WTC11 (cell line): ENCODE results near the gene CEP170B. TPM values are rescaled to one million over a fixed set of nuclear protein-coding genes. Genes with fewer than 3 reads are reported as not detected.

Experiments
- ATAC-seq: fragments of 200-7000 bp; cut with Tn5 transposase; 2 replicates; pipeline ENCODE4 v1.10.0; 2021; ENCODE audit warnings: mild to moderate bottlenecking, moderate library complexity
- CTCF ChIA-PET: fragments of 300-600 bp; sonication (Branson Sonifier 250); formaldehyde crosslinking; loops from one replicate; lab custom pipeline; 2021; ENCODE audit warnings: antibody characterized with exemption; lab: Charles Lee
- POLR2A ChIA-PET: fragments of 350-600 bp; sonication (Branson Sonifier 250); formaldehyde crosslinking; loops from one replicate; lab custom pipeline; 2021; ENCODE audit warnings: antibody characterized with exemption; lab: Charles Lee
- DNase-seq: peaks from one replicate; pipeline ENCODE4 v3.0.0; 2021; ENCODE audit warnings: low spot score
- H3K27ac Mint-ChIP-seq: 2 replicates; pipeline ENCODE4 v1.8.0; 2021; ENCODE audit warnings: mixed read lengths
- H3K27me3 Mint-ChIP-seq: 2 replicates; pipeline ENCODE4 v1.8.0; 2021; ENCODE audit warnings: low read depth, mild to moderate bottlenecking, moderate library complexity, mixed read lengths
- H3K36me3 Mint-ChIP-seq: 2 replicates; pipeline ENCODE4 v1.8.0; 2021; ENCODE audit warnings: mixed read lengths
- H3K4me1 Mint-ChIP-seq: 2 replicates; pipeline ENCODE4 v1.8.0; 2022; ENCODE audit warnings: mixed read lengths
- H3K4me3 Mint-ChIP-seq: 2 replicates; pipeline ENCODE4 v1.8.0; 2021; ENCODE audit warnings: mild to moderate bottlenecking, moderate library complexity, mixed read lengths
- H3K9me3 Mint-ChIP-seq: 2 replicates; pipeline ENCODE4 v1.8.0; 2021; ENCODE audit warnings: mixed read lengths
- CDX4 ChIP-seq: fragments of 250-450 bp; sonication (Bioruptor Pico); IDR thresholded peaks from 2 replicates; pipeline ENCODE4 v1.9.0; 2021; ENCODE audit warnings: moderate library complexity, mild to moderate bottlenecking, inconsistent platforms, borderline replicate concordance
- ERG ChIP-seq: fragments of 250-450 bp; sonication (Bioruptor Pico); IDR thresholded peaks from 2 replicates; pipeline ENCODE4 v1.8.0; 2021; ENCODE audit warnings: mild to moderate bottlenecking
- ETV6 ChIP-seq: sonication (generic); formaldehyde crosslinking; IDR thresholded peaks from 2 replicates; pipeline ENCODE4 v1.8.1; 2022; ENCODE audit warnings: mild to moderate bottlenecking, missing genetic modification reagents
- FOXJ3 ChIP-seq: sonication (generic); formaldehyde crosslinking; IDR thresholded peaks from 2 replicates; pipeline ENCODE4 v1.9.0; 2021; ENCODE audit warnings: missing genetic modification reagents, mild to moderate bottlenecking, borderline replicate concordance
- KAT7 ChIP-seq: sonication (generic); formaldehyde crosslinking; IDR thresholded peaks from 2 replicates; pipeline ENCODE4 v1.8.1; 2023; ENCODE audit warnings: missing genetic modification reagents, mild to moderate bottlenecking, borderline replicate concordance
- MYBL2 ChIP-seq: sonication (generic); formaldehyde crosslinking; IDR thresholded peaks from 2 replicates; pipeline ENCODE4 v1.8.1; 2023; ENCODE audit warnings: mild to moderate bottlenecking, moderate library complexity, missing genetic modification reagents
- NR3C1 ChIP-seq: sonication (generic); formaldehyde crosslinking; conservative IDR thresholded peaks from 2 replicates; pipeline ENCODE4 v1.8.1; 2023; ENCODE audit warnings: low read depth, mild to moderate bottlenecking, missing genetic modification reagents
- ZNF138 ChIP-seq: sonication (generic); formaldehyde crosslinking; conservative IDR thresholded peaks from 2 replicates; pipeline ENCODE4 v1.8.1; 2022; ENCODE audit warnings: mild to moderate bottlenecking, moderate library complexity, missing genetic modification reagents
- ZNF232 ChIP-seq: sonication (generic); formaldehyde crosslinking; IDR thresholded peaks from 2 replicates; pipeline ENCODE4 v1.8.0; 2022; ENCODE audit warnings: mild to moderate bottlenecking, missing genetic modification reagents
- ZNF281 ChIP-seq: sonication (generic); formaldehyde crosslinking; IDR thresholded peaks from 2 replicates; pipeline ENCODE4 v1.8.0; 2023; ENCODE audit warnings: mild to moderate bottlenecking, missing genetic modification reagents
- ZNF396 ChIP-seq: fragments of 250-450 bp; sonication (Bioruptor Pico); IDR thresholded peaks from 2 replicates; pipeline ENCODE4 v1.8.0; 2021; ENCODE audit warnings: mild to moderate bottlenecking, moderate library complexity, borderline replicate concordance
- ZNF512 ChIP-seq: sonication (generic); formaldehyde crosslinking; IDR thresholded peaks from 2 replicates; pipeline ENCODE4 v1.8.1; 2022; ENCODE audit warnings: missing genetic modification reagents, borderline replicate concordance
- total RNA-seq: library from RNA; stranded (reverse); gene quantifications from 3 replicates; pipeline ENCODE4 v1.2.3, GENCODE V29; 2021
- TF ChIP-seq, protein P1 (sequence below): sonication (generic); formaldehyde crosslinking; IDR thresholded peaks from 2 replicates; pipeline ENCODE4 v1.8.1; 2023; ENCODE audit warnings: mild to moderate bottlenecking, moderate library complexity, missing genetic modification reagents
- TF ChIP-seq, protein P2 (sequence below): fragments of 250-450 bp; sonication (Bioruptor Pico); IDR thresholded peaks from 2 replicates; pipeline ENCODE4 v2.1.2; 2022; ENCODE audit warnings: mild to moderate bottlenecking, moderate library complexity
- TF ChIP-seq, protein P3 (sequence below): fragments of 250-450 bp; sonication (Bioruptor Pico); IDR thresholded peaks from 2 replicates; pipeline ENCODE4 v1.9.0; 2021; ENCODE audit warnings: mild to moderate bottlenecking, borderline replicate concordance
- TF ChIP-seq, protein P4 (sequence below): sonication (generic); formaldehyde crosslinking; IDR thresholded peaks from 2 replicates; pipeline ENCODE4 v1.8.0; 2022; ENCODE audit warnings: mild to moderate bottlenecking, missing genetic modification reagents

CEP170B gene
- total RNA-seq, 1 experiment from 2014 or later: 47.0 TPM

GRCh38 chr14:104898195-104898558 is 33.1 kb downstream of the CEP170B start:
- POLR2A ChIA-PET: interaction anchor here (0.6 kb wide), 1 partner anchor 70 kb away, joined by 3 read pairs; no protein-coding TSS in a partner anchor
- TF ChIP-seq, protein P1, sequence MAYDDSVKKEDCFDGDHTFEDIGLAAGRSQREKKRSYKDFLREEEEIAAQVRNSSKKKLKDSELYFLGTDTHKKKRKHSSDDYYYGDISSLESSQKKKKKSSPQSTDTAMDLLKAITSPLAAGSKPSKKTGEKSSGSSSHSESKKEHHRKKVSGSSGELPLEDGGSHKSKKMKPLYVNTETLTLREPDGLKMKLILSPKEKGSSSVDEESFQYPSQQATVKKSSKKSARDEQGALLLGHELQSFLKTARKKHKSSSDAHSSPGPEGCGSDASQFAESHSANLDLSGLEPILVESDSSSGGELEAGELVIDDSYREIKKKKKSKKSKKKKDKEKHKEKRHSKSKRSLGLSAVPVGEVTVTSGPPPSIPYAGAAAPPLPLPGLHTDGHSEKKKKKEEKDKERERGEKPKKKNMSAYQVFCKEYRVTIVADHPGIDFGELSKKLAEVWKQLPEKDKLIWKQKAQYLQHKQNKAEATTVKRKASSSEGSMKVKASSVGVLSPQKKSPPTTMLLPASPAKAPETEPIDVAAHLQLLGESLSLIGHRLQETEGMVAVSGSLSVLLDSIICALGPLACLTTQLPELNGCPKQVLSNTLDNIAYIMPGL (CRISPR knock-in tag): no peak
- no peak for TF ChIP-seq KAT7 (CRISPR knock-in tag)
- TF ChIP-seq ZNF396 (CRISPR knock-in tag): no peak
- TF ChIP-seq, protein P2, sequence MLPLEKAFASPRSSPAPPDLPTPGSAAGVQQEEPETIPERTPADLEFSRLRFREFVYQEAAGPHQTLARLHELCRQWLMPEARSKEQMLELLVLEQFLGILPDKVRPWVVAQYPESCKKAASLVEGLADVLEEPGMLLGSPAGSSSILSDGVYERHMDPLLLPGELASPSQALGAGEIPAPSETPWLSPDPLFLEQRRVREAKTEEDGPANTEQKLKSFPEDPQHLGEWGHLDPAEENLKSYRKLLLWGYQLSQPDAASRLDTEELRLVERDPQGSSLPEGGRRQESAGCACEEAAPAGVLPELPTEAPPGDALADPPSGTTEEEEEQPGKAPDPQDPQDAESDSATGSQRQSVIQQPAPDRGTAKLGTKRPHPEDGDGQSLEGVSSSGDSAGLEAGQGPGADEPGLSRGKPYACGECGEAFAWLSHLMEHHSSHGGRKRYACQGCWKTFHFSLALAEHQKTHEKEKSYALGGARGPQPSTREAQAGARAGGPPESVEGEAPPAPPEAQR (CRISPR knock-in tag): no peak
- no peak for TF ChIP-seq ERG (CRISPR knock-in tag)
- no peak for TF ChIP-seq FOXJ3 (CRISPR knock-in tag)
- no peak for TF ChIP-seq ETV6
- no peak for TF ChIP-seq NR3C1 (CRISPR knock-in tag)
- no peak for DNase-seq
- H3K4me1 Mint-ChIP-seq: no peaks in the 10 kb centered on the region
- no peak overlapping the region for H3K4me3 Mint-ChIP-seq
- ATAC-seq: no peak
- H3K9me3 Mint-ChIP-seq: peaks cover under 1% of the 10 kb centered on the region; the same call in 1 of the 2 replicates
- no peaks in the 10 kb centered on the region for H3K36me3 Mint-ChIP-seq
- H3K27me3 Mint-ChIP-seq: no peaks in the 10 kb centered on the region; the same call in 1 of the 2 replicates
- no peak overlapping the region for H3K27ac Mint-ChIP-seq
- CTCF ChIA-PET: interaction anchor here (0.6 to 1.4 kb wide), 6 partner anchors 11 to 146 kb away, joined by 3 to 5 read pairs (median 3); no protein-coding TSS in a partner anchor

- ChIA-PET POLR2A (no interaction called here), CTCF (interaction anchor here (0.7 to 1.4 kb wide), 6 partner anchors 10 to 147 kb away, joined by 3 to 5 read pairs (median 3); no protein-coding TSS in a partner anchor)
- Mint-ChIP-seq H3K27ac (no peak overlapping the region), H3K36me3 (no peaks in the 10 kb centered on the region), H3K4me3 (no peak overlapping the region), H3K4me1 (no peaks in the 10 kb centered on the region), H3K9me3 (peaks cover 6% of the 10 kb centered on the region), H3K27me3 (peaks cover 3% of the 10 kb centered on the region)
- DNase-seq: no peak
- no peak for ATAC-seq
- TF ChIP-seq ZNF512 (no peak), ZNF138 (no peak), ZNF281 (CRISPR knock-in tag) (no peak), CDX4 (CRISPR knock-in tag) (no peak), MYBL2 (CRISPR knock-in tag) (no peak), ZNF232 (CRISPR knock-in tag) (no peak)
- TF ChIP-seq, protein P3, sequence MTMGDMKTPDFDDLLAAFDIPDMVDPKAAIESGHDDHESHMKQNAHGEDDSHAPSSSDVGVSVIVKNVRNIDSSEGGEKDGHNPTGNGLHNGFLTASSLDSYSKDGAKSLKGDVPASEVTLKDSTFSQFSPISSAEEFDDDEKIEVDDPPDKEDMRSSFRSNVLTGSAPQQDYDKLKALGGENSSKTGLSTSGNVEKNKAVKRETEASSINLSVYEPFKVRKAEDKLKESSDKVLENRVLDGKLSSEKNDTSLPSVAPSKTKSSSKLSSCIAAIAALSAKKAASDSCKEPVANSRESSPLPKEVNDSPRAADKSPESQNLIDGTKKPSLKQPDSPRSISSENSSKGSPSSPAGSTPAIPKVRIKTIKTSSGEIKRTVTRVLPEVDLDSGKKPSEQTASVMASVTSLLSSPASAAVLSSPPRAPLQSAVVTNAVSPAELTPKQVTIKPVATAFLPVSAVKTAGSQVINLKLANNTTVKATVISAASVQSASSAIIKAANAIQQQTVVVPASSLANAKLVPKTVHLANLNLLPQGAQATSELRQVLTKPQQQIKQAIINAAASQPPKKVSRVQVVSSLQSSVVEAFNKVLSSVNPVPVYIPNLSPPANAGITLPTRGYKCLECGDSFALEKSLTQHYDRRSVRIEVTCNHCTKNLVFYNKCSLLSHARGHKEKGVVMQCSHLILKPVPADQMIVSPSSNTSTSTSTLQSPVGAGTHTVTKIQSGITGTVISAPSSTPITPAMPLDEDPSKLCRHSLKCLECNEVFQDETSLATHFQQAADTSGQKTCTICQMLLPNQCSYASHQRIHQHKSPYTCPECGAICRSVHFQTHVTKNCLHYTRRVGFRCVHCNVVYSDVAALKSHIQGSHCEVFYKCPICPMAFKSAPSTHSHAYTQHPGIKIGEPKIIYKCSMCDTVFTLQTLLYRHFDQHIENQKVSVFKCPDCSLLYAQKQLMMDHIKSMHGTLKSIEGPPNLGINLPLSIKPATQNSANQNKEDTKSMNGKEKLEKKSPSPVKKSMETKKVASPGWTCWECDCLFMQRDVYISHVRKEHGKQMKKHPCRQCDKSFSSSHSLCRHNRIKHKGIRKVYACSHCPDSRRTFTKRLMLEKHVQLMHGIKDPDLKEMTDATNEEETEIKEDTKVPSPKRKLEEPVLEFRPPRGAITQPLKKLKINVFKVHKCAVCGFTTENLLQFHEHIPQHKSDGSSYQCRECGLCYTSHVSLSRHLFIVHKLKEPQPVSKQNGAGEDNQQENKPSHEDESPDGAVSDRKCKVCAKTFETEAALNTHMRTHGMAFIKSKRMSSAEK (CRISPR knock-in tag): no peak
- TF ChIP-seq, protein P4, sequence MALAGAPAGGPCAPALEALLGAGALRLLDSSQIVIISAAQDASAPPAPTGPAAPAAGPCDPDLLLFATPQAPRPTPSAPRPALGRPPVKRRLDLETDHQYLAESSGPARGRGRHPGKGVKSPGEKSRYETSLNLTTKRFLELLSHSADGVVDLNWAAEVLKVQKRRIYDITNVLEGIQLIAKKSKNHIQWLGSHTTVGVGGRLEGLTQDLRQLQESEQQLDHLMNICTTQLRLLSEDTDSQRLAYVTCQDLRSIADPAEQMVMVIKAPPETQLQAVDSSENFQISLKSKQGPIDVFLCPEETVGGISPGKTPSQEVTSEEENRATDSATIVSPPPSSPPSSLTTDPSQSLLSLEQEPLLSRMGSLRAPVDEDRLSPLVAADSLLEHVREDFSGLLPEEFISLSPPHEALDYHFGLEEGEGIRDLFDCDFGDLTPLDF: no peak
Observed at GRCh38 chr14:104898870-104899510, 33.9 kb downstream of the CEP170B start.
